Measurements from ENCODE around the gene TIMM13. TPM values are rescaled to one million over a fixed set of nuclear protein-coding genes. Genes with fewer than 3 reads are reported as not detected.

Gene TIMM13
- total RNA-seq, 5 donors from 2014 or later (not counting 1 experiment from before 2014, with no cell fraction given): 22.4 to 50.9 (median 33.7) TPM

DNA sequence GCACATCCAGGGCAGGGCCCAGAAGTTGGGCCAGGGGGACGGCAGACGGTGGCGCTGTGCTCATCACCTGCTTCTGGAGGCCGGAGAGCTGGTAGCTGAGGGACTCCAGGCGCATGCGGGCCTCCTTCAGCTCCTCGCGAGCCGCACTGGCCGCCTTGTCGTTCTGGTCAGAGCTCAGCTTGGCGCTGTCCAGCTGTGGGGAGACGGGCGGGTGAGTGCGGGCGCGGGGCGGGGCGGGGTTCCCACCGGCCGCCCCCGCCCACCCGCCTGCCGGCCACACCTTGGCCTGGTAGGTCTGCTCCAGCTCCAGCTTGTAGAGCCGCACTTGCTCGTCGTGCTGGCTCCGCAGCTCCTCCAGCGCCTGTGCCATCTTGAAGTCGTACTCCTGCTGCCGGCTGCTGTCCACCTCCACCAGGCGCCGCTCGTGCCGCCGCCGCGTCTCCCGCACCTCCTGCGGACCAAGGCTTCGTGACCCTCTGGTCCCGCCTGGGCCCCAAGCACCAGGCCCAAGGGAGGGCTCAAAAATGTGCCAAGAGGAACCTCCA is 7.4 kb upstream of the TIMM13 start:
- H3K4me1 ChIP-seq (ENCODE audit: control insufficient read depth in 1 of 2, extremely low read depth in 1 of 2, insufficient read depth in 2 of 2, low read length in 2 of 2): no peaks in the 10 kb centered on the region
- 98% methylated on average over 40 of the region's 42 CpGs for WGBS (ENCODE audit: insufficient coverage)
- no peak overlapping the region for H3K4me3 ChIP-seq (ENCODE audit: control insufficient read depth in 1 of 2, extremely low read depth in 1 of 2, low read length in 1 of 2)
- ChIA-PET POLR2A (no interaction called here), CTCF (no interaction called here)
- H3K9me3 ChIP-seq: no peaks in the 10 kb centered on the region
- H3K4me3 Mint-ChIP-seq: no peak overlapping the region
- no peaks in the 10 kb centered on the region for H3K27me3 Mint-ChIP-seq
- no peak for DNase-seq
- no peaks in the 10 kb centered on the region for H3K27me3 ChIP-seq (replicated peaks in 1 of 2; ENCODE audit: control insufficient read depth in 2 of 2, extremely low read depth in 1 of 2, insufficient read depth in 2 of 2, low read length in 1 of 2)
- no peak overlapping the region for H3K27ac ChIP-seq (ENCODE audit: low read length)
- H3K4me1 Mint-ChIP-seq: no peaks in the 10 kb centered on the region
- H3K36me3 ChIP-seq (ENCODE audit: control insufficient read depth in 2 of 2, extremely low read depth in 1 of 2, insufficient read depth in 1 of 2, low read length in 1 of 2): peaks cover 14 to 33% of the 10 kb centered on the region in 2 donors
- ATAC-seq (replicated peaks in 1 of 4): no peak
- H3K9me3 Mint-ChIP-seq: no peaks in the 10 kb centered on the region
- peaks cover 10% of the 10 kb centered on the region for H3K36me3 Mint-ChIP-seq
- H3K27ac Mint-ChIP-seq: no peak overlapping the region

DNA sequence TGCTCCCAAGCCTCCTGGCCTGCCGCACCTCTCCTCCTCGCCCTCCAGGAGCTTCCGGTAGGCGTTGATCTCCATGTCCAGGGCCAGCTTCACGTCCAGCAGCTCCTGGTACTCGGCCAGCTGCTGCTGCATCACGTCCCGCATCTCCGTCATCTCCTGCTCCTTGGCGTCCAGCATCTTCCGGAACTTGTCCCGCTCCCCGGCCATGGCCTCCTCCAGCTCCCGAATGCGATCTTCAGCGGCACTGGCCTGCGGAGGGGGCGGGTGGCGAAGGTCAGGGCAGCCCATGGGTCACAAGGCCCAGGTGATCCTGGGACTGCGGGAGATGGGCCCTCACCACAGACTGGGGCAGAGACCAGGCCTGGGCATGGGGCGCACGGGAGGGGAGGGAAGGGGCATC is 6.9 kb upstream of the TIMM13 start:
- no peaks in the 10 kb centered on the region for H3K27me3 ChIP-seq (replicated peaks in 1 of 2; ENCODE audit: control insufficient read depth in 2 of 2, extremely low read depth in 1 of 2, insufficient read depth in 2 of 2, low read length in 1 of 2)
- CTCF ChIA-PET: no interaction called here
- peaks cover 10% of the 10 kb centered on the region for H3K36me3 Mint-ChIP-seq
- no peak for ATAC-seq (replicated peaks in 1 of 4)
- no peak for DNase-seq
- H3K27me3 Mint-ChIP-seq: no peaks in the 10 kb centered on the region
- no peak overlapping the region for H3K27ac Mint-ChIP-seq
- H3K9me3 Mint-ChIP-seq: no peaks in the 10 kb centered on the region
- H3K4me3 Mint-ChIP-seq: no peak overlapping the region
- H3K4me1 Mint-ChIP-seq: no peaks in the 10 kb centered on the region
- POLR2A ChIA-PET: no interaction called here
- H3K36me3 ChIP-seq (ENCODE audit: control insufficient read depth in 2 of 2, extremely low read depth in 1 of 2, insufficient read depth in 1 of 2, low read length in 1 of 2): peaks cover 14 to 33% of the 10 kb centered on the region in 2 donors
- no peaks in the 10 kb centered on the region for H3K9me3 ChIP-seq
- WGBS (ENCODE audit: insufficient coverage): 97% methylated on average over 21 of the region's 22 CpGs
- no peaks in the 10 kb centered on the region for H3K4me1 ChIP-seq (ENCODE audit: control insufficient read depth in 1 of 2, extremely low read depth in 1 of 2, insufficient read depth in 2 of 2, low read length in 2 of 2)
- H3K27ac ChIP-seq (ENCODE audit: low read length): no peak overlapping the region
- no peak overlapping the region for H3K4me3 ChIP-seq (ENCODE audit: control insufficient read depth in 1 of 2, extremely low read depth in 1 of 2, low read length in 1 of 2)

DNA sequence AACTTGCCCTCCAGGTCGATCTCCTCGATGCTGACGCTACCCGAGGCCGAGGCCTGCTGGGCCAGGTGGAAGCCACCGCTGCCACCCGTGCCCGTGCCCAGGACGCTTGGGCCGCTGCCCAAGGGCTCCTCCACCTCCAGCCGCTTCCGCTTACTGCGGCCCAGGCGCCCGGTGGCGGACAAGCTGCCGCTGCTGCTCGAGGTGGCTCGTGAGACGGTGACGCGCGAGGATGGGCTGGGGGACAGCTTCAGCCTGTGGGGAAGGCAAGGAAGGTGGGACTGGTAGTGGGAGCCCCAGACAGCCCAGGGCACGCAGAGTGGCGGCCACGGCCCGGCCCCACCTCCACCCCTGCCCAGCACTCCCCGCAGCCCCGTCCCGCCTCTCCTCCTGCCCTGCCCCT is 6.5 kb upstream of the TIMM13 start:
- DNase-seq (no peak), ATAC-seq (replicated peaks in 1 of 4) (no peak)
- no peaks in the 10 kb centered on the region for H3K9me3 Mint-ChIP-seq
- 96% methylated on average over 13 of the region's 30 CpGs for WGBS (ENCODE audit: insufficient coverage)
- ChIA-PET CTCF (no interaction called here), POLR2A (no interaction called here)
- Histone ChIP-seq H3K27me3 (replicated peaks in 1 of 2; ENCODE audit: control insufficient read depth in 2 of 2, extremely low read depth in 1 of 2, insufficient read depth in 2 of 2, low read length in 1 of 2) (no peaks in the 10 kb centered on the region), H3K4me3 (ENCODE audit: control insufficient read depth in 1 of 2, extremely low read depth in 1 of 2, low read length in 1 of 2) (no peak overlapping the region), H3K36me3 (ENCODE audit: control insufficient read depth in 2 of 2, extremely low read depth in 1 of 2, insufficient read depth in 1 of 2, low read length in 1 of 2) (peaks cover 14 to 33% of the 10 kb centered on the region in 2 donors), H3K4me1 (ENCODE audit: control insufficient read depth in 1 of 2, extremely low read depth in 1 of 2, insufficient read depth in 2 of 2, low read length in 2 of 2) (no peaks in the 10 kb centered on the region), H3K27ac (ENCODE audit: low read length) (no peak overlapping the region), H3K9me3 (no peaks in the 10 kb centered on the region)
- no peaks in the 10 kb centered on the region for H3K27me3 Mint-ChIP-seq
- no peak overlapping the region for H3K27ac Mint-ChIP-seq
- H3K36me3 Mint-ChIP-seq: peaks cover 10% of the 10 kb centered on the region
- no peaks in the 10 kb centered on the region for H3K4me1 Mint-ChIP-seq
- no peak overlapping the region for H3K4me3 Mint-ChIP-seq

DNA sequence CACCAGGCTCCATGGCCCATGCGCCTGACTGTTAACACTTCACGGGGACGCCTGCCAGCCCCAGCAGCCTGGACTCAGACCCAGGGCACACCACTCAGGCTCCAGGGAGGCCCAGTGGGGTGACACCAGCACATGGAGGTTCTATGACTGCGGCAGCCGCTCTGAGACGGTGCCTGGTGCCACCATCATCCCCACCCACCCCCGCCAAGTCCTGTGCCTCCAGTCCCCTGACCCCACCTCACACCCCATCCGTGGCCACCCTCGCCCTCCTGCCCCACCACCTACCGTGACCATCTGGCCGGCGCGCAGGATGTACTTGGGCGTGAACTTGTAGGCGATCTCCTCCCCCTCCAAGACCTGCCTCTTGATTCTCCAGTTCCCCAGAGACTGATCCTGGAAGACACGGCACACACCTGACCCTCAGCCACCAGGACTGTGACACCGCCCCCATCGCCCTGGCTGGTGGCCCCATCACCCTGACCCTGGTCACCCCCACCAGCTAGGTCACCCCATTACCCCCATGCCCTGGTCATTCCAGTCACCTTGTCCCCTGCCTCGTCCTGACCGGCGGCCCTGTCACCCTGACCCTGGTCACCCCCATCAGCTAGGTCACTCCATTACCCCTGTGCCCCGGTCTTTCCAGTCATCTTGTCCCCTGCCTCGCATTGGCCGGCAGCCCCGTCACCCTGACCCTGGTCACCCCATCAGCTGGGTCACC is 4.9 kb upstream of the TIMM13 start:
- ATAC-seq (replicated peaks in 1 of 4) (no peak), DNase-seq (no peak)
- Histone ChIP-seq H3K27ac (ENCODE audit: low read length) (no peak overlapping the region), H3K4me3 (ENCODE audit: control insufficient read depth in 1 of 2, extremely low read depth in 1 of 2, low read length in 1 of 2) (no peak overlapping the region), H3K27me3 (replicated peaks in 1 of 2; ENCODE audit: control insufficient read depth in 2 of 2, extremely low read depth in 1 of 2, insufficient read depth in 2 of 2, low read length in 1 of 2) (no peaks in the 10 kb centered on the region), H3K36me3 (ENCODE audit: control insufficient read depth in 2 of 2, extremely low read depth in 1 of 2, insufficient read depth in 1 of 2, low read length in 1 of 2) (peaks cover 14 to 22% of the 10 kb centered on the region in 2 donors), H3K9me3 (no peaks in the 10 kb centered on the region), H3K4me1 (ENCODE audit: control insufficient read depth in 1 of 2, extremely low read depth in 1 of 2, insufficient read depth in 2 of 2, low read length in 2 of 2) (peaks cover 3 to 10% of the 10 kb centered on the region in 2 experiments)
- CTCF ChIA-PET: no interaction called here
- Mint-ChIP-seq H3K9me3 (no peaks in the 10 kb centered on the region), H3K36me3 (peaks cover 10% of the 10 kb centered on the region), H3K4me1 (peaks cover 5 to 9% (median 7%) of the 10 kb centered on the region in 3 donors), H3K4me3 (no peak overlapping the region), H3K27me3 (no peaks in the 10 kb centered on the region), H3K27ac (no peak overlapping the region)
- WGBS (ENCODE audit: insufficient coverage): 95% methylated on average over 17 of the region's 25 CpGs
- POLR2A ChIA-PET: no interaction called here

DNA sequence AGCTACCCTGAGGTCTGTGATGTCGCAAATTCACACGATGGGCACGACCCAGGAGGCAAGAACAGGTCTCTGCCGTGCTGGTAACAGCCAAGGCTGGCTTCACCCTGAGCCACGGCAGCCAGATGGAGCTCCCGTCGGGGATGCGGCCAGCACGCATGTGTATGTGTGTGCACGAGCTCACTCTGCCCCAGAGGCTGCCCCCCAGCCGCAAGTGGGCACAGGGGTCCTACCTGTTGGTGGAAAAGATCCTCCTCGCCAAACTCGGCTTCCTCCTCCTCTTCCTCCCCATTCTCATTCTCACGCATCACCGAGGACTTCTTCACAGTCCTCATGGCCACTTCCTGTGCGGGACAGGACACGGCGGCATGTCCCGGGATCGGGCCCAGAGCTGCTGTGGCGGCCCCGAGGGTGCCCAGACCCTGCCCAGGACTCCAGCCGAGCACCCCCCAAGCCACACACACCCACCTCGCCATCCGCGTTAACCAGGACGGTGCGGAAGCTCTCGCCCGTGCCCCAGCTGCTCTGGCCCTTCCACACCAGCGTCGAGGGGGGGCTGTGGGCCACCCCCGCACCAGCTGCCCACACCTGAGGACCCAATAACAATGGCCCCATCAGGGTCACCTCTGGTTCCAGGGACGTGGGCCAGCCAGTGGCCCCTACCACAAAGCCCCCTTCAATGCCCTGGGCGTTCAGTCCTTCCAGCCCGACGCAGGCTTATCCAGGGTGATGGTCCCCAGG is 4.1 kb upstream of the TIMM13 start:
- peaks cover 5 to 18% of the 10 kb centered on the region in 2 experiments for H3K4me1 ChIP-seq (ENCODE audit: control insufficient read depth in 1 of 2, extremely low read depth in 1 of 2, insufficient read depth in 2 of 2, low read length in 2 of 2)
- no peak overlapping the region for H3K4me3 ChIP-seq (ENCODE audit: control insufficient read depth in 1 of 2, extremely low read depth in 1 of 2, low read length in 1 of 2)
- no peak overlapping the region for H3K27ac Mint-ChIP-seq
- H3K27me3 ChIP-seq (replicated peaks in 1 of 2; ENCODE audit: control insufficient read depth in 2 of 2, extremely low read depth in 1 of 2, insufficient read depth in 2 of 2, low read length in 1 of 2): no peaks in the 10 kb centered on the region
- peaks cover 10% of the 10 kb centered on the region for H3K36me3 Mint-ChIP-seq
- H3K4me1 Mint-ChIP-seq: peaks cover 8 to 15% (median 9%) of the 10 kb centered on the region in 3 donors
- ATAC-seq (replicated peaks in 1 of 4) (no peak), DNase-seq (no peak)
- ChIA-PET CTCF (no interaction called here), POLR2A (no interaction called here)
- H3K9me3 ChIP-seq: no peaks in the 10 kb centered on the region
- no peaks in the 10 kb centered on the region for H3K9me3 Mint-ChIP-seq
- H3K36me3 ChIP-seq (ENCODE audit: control insufficient read depth in 2 of 2, extremely low read depth in 1 of 2, insufficient read depth in 1 of 2, low read length in 1 of 2): peaks cover 10 to 22% of the 10 kb centered on the region in 2 donors
- 95% methylated on average over 31 of the region's 37 CpGs for WGBS (ENCODE audit: insufficient coverage)
- no peaks in the 10 kb centered on the region for H3K27me3 Mint-ChIP-seq
- H3K4me3 Mint-ChIP-seq: no peak overlapping the region
- H3K27ac ChIP-seq (ENCODE audit: low read length): no peak overlapping the region

DNA sequence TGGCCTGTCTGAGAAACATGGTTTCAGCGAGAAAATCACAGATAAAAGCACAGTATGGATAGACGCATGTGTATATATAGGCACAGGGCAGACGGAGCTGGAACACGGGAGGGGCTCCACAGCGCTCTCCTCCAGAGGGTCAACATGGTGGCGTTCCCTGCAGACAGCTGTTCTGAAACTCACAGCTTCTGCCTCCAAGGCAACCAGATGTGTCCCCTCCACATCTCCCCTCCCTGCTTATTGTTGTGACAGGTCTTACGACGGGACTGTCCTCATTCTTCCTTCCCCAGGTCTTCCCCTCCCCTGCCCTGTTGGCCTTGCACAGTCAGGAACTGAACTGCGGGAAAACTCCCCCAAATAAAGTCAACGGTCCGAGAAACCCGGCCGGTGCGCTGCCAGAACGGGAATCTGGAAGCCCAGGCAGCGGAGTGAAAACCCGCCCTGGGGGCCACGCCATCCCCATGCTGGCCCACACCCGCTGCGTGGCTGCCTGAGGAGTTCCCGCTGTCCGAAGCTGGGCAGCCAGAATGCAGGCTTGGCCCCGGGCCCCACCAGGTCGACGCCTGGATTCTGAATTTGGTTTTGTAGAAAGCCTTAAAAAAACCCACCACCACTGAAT is 2.6 kb upstream of the TIMM13 start:
- Histone ChIP-seq H3K4me1 (ENCODE audit: control insufficient read depth in 1 of 2, extremely low read depth in 1 of 2, insufficient read depth in 2 of 2, low read length in 2 of 2) (peaks cover 8 to 30% of the 10 kb centered on the region in 2 experiments), H3K9me3 (no peaks in the 10 kb centered on the region), H3K4me3 (ENCODE audit: control insufficient read depth in 1 of 2, extremely low read depth in 1 of 2, low read length in 1 of 2) (no peak overlapping the region), H3K36me3 (ENCODE audit: control insufficient read depth in 2 of 2, extremely low read depth in 1 of 2, insufficient read depth in 1 of 2, low read length in 1 of 2) (peaks cover 12 to 27% of the 10 kb centered on the region in 2 donors), H3K27me3 (replicated peaks in 1 of 2; ENCODE audit: control insufficient read depth in 2 of 2, extremely low read depth in 1 of 2, insufficient read depth in 2 of 2, low read length in 1 of 2) (no peaks in the 10 kb centered on the region), H3K27ac (ENCODE audit: low read length) (no peak overlapping the region)
- ChIA-PET CTCF (interaction anchor here in 1 of 2 donors (0.6 kb wide), 1 partner anchor 178 kb away, joined by 7 read pairs; no protein-coding TSS in a partner anchor), POLR2A (interaction anchor here in 1 of 2 donors (0.5 to 0.9 kb wide), 2 partner anchors 170 to 1771 kb away, joined by 4 to 6 read pairs; no protein-coding TSS in a partner anchor)
- no peaks in the 10 kb centered on the region for H3K27me3 Mint-ChIP-seq
- no peak for DNase-seq
- peaks cover 3% of the 10 kb centered on the region for H3K36me3 Mint-ChIP-seq
- no peak overlapping the region for H3K4me3 Mint-ChIP-seq
- peaks cover 16 to 18% (median 18%) of the 10 kb centered on the region in 3 donors for H3K4me1 Mint-ChIP-seq
- ATAC-seq (replicated peaks in 1 of 4): no peak
- no peaks in the 10 kb centered on the region for H3K9me3 Mint-ChIP-seq
- no peak overlapping the region for H3K27ac Mint-ChIP-seq
- WGBS (ENCODE audit: insufficient coverage): 95% methylated on average over 12 of the region's 25 CpGs

Data from T-cell (primary cell).